NT2/D1 (cell line): Measurements from ENCODE around the gene TBKBP1.
A peak's percentile ranks its signal among the peaks of the same experiment; 100 is the strongest.

Experiments
- DNase-seq: peaks from one replicate; pipeline ENCODE4 v3.0.0-alpha.2; 2011; ENCODE audit warnings: low read depth, low spot score
- H3K27me3 ChIP-seq: 2 replicates; pipeline ENCODE4 v1.6.0; 2011; ENCODE audit warnings: mild to moderate bottlenecking; ENCODE audit not compliant: insufficient read length, insufficient read depth
- H3K36me3 ChIP-seq: 2 replicates; pipeline ENCODE4 v1.6.1; 2011; ENCODE audit warnings: mild to moderate bottlenecking, low read length, mixed read lengths; ENCODE audit not compliant: insufficient read depth, insufficient read length
- H3K4me1 ChIP-seq: 2 replicates; pipeline ENCODE4 v1.5.1; 2011; ENCODE audit not compliant: insufficient read depth, insufficient read length
- H3K4me3 ChIP-seq: 2 replicates; pipeline ENCODE4 v1.5.1; 2011; ENCODE audit warnings: low read depth; ENCODE audit not compliant: insufficient read length
- H3K9ac ChIP-seq: 2 replicates; pipeline ENCODE4 v1.6.0; 2011; ENCODE audit warnings: low read depth; ENCODE audit not compliant: insufficient read length
- H3K9me3 ChIP-seq: 2 replicates; pipeline ENCODE4 v1.5.1; 2011; ENCODE audit warnings: mild to moderate bottlenecking, low read length; ENCODE audit not compliant: insufficient read depth
- SUZ12 ChIP-seq: IDR thresholded peaks from 2 replicates; pipeline ENCODE4 v1.6.1; 2011; ENCODE audit not compliant: insufficient read length, insufficient read depth; ENCODE audit errors: extremely low read depth
- YY1 ChIP-seq: IDR thresholded peaks from 2 replicates; pipeline ENCODE4 v1.6.1; 2011; ENCODE audit not compliant: insufficient read length, insufficient read depth
- ZNF274 ChIP-seq: IDR thresholded peaks from 2 replicates; pipeline ENCODE4 v1.6.1; 2011; ENCODE audit warnings: mild to moderate bottlenecking, low read depth, low read length

Gene TBKBP1

DNA sequence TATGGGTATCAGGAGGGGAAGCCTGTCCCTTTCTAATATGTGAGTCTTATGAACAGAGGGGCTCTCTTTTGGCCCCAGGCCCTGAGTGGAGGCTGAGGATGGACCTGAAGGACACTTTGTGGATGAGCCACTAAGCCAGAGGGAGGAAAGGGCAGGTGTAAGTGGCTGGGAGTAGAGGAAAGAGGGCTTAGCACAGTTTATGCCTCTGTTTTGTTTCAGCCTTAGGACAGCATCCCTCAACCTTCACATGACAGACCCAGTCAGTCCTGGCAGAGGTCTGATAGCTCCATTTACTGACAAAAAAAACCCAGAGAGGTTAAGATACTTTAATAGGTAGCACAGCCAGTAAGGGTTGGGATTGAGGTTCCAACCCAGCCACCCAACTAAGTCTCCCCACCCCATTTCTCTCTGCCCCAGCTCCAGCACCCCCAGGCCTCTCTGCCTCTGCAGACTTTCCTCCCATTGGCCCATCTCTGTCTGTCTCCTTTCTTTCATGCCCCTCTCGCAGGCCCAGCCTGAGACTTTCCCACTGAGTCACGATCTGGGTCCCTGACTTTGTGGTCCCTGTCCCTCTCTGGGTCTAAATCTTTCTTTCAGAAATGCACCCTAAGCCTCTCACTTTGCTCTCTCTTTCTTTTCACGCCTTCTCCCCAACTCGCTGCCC is 34.4 kb downstream of the TBKBP1 start:
- Histone ChIP-seq H3K27me3 (peaks cover 34% of the 10 kb centered on the region), H3K9ac (no peak overlapping the region), H3K9me3 (no peaks in the 10 kb centered on the region), H3K36me3 (no peaks in the 10 kb centered on the region), H3K4me1 (peaks cover 17% of the 10 kb centered on the region), H3K4me3 (no peak overlapping the region)
- DNase-seq, result no peak
- TF ChIP-seq SUZ12 (no peak), YY1 (no peak)

DNA sequence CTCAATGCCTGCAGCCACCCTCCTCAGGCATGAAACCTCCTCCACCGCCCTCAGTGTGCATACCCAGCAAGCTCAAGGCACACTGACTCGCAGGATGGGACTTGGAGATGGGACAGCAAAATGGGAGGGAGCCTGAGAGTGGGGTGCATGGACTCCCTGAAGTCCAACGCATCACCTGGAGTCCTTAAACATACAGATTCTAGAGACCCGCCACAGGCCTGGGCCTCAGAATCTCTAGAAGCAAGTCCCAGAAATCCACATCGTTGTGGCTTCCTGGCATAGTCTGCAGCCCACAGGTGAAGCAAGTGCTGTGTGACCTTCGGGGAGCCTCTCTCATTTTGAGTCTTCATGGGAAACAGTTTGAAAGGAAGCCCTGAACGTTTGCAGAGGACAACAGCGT is 35.5 kb downstream of the TBKBP1 start:
- Histone ChIP-seq H3K9me3 (no peaks in the 10 kb centered on the region), H3K4me1 (peaks cover 15% of the 10 kb centered on the region), H3K36me3 (no peaks in the 10 kb centered on the region), H3K27me3 (peaks cover 43% of the 10 kb centered on the region), H3K9ac (no peak overlapping the region), H3K4me3 (no peak overlapping the region)
- TF ChIP-seq SUZ12 (no peak), YY1 (no peak), ZNF274 (no peak)
- DNase-seq, result no peak

DNA sequence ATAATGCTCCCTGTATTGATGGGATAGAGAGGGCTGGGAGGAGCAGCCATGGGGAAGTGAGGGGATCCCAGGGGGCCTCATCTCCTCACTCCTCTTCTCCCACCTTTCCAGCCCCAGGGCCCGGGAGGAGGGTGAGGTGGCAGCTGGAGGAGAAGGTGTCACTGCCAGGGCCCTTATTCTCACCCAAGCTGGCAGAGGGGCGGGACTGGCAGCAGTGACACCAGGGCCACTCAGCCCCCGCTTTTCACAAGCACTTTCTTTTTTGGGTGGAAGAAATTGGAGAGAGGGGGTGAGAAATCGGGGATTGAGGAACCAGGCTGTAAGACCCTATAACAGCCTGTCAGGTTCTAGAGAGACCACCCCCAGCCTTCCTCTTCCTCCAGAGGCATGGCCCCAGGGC is 36.7 kb downstream of the TBKBP1 start:
- no peaks in the 10 kb centered on the region for H3K36me3 ChIP-seq
- no peak overlapping the region for H3K9ac ChIP-seq
- no peak for TF ChIP-seq YY1
- no peak for TF ChIP-seq SUZ12
- TF ChIP-seq ZNF274, result no peak
- H3K9me3 ChIP-seq, result no peaks in the 10 kb centered on the region
- DNase-seq, result no peak
- H3K4me3 ChIP-seq, result no peak overlapping the region
- H3K27me3 ChIP-seq, result peaks cover 55% of the 10 kb centered on the region
- peaks cover 15% of the 10 kb centered on the region for H3K4me1 ChIP-seq

DNA sequence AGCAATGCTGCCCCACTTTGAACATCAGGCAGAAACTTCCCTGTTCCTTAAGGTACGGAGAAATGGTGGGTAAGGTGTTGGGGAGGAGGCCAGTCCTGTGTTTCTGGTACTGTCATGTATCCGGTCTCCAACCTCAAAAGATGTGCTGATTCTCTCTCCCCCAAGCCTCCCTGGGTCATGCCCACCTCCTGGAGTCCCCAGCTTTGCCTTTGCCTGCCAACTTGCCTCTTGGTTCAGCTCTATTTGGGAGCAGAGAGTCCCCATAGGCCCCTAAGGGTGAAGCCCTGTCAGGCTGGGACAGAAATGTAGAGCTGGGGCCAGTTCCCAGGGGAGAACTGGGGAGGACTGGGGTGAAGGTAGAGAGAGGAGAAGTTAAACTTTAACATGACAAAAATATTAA is 37.4 kb downstream of the TBKBP1 start:
- Histone ChIP-seq H3K4me1 (peaks cover 15% of the 10 kb centered on the region), H3K9me3 (no peaks in the 10 kb centered on the region), H3K4me3 (no peak overlapping the region), H3K27me3 (peaks cover 62% of the 10 kb centered on the region), H3K9ac (no peak overlapping the region), H3K36me3 (no peaks in the 10 kb centered on the region)
- no peak for TF ChIP-seq ZNF274
- no peak for TF ChIP-seq YY1
- TF ChIP-seq SUZ12, result no peak
- DNase-seq, result no peak

DNA sequence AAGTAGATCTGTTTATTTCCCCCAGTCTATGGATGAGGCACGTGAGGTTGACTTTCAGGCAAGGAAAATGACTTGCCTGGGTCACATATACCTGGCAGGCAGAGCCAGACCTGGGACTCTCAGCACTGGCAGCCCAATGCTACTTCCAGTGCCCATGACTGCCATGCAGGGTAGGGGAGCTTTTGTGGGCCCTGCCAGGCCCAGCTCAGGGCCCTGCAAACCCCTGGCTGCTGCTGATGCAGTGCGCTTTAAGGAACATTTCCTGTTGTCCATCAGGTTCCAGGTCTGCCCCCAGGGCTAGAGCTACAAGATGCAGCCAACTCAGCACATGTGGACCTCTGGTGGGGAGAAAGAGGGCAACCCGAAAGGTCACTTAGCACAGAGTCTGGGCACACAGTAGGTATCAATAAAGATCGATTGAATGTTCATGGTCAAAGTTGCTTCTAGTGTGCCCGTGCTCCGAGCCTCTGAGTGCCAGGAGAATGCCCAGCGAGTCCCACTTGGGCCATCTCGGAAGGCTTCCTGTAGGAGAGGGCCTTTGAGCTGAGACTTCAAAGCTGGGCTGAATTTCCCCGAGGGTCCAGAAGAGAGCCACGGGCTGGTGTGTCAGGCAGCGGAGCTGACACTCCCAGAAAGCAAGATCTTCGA is 38.6 kb downstream of the TBKBP1 start:
- no peak overlapping the region for H3K9ac ChIP-seq
- H3K27me3 ChIP-seq, result peaks cover 71% of the 10 kb centered on the region
- no peaks in the 10 kb centered on the region for H3K9me3 ChIP-seq
- no peaks in the 10 kb centered on the region for H3K36me3 ChIP-seq
- peak overlapping the region; percentile 29 for H3K4me3 ChIP-seq
- H3K4me1 ChIP-seq, result peaks cover 7% of the 10 kb centered on the region
- TF ChIP-seq YY1, result no peak
- no peak for TF ChIP-seq SUZ12
- no peak for TF ChIP-seq ZNF274
- no peak for DNase-seq

DNA sequence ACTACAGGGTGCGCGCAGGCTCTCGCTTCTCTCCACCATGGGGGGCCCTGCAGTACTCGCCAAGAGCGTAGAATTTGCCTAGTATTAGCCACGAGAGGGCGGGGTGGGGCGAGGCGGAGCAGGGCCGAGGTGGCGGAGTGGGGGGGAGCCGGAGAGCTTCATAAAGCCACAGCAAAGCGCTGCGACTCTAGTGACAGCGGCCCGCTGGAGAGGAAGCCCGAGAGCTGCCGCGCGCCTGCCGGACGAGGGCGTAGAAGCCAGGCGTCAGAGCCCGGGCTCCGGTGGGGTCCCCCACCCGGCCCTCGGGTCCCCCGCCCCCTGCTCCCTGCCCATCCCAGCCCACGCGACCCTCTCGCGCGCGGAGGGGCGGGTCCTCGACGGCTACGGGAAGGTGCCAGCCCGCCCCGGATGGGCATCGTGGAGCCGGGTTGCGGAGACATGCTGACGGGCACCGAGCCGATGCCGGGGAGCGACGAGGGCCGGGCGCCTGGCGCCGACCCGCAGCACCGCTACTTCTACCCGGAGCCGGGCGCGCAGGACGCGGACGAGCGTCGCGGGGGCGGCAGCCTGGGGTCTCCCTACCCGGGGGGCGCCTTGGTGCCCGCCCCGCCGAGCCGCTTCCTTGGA is 39.2 kb downstream of the TBKBP1 start, which contains the start of gene TBX21:
Gene TBX21, plus strand, starts transcription at position 190 of the 627 bp plus-strand sequence. Its CDS starts 219 bp downstream, at position 409.
- Histone ChIP-seq H3K36me3 (no peaks in the 10 kb centered on the region), H3K4me3 (peak within 1 kb of the TSS; percentile 59), H3K27me3 (peaks cover 71% of the 10 kb centered on the region), H3K4me1 (peaks cover 7% of the 10 kb centered on the region), H3K9me3 (no peaks in the 10 kb centered on the region), H3K9ac (peak within 1 kb of the TSS; percentile 74)
- TF ChIP-seq YY1 (no peak), ZNF274 (no peak), SUZ12 (no peak)
- no peak for DNase-seq

DNA sequence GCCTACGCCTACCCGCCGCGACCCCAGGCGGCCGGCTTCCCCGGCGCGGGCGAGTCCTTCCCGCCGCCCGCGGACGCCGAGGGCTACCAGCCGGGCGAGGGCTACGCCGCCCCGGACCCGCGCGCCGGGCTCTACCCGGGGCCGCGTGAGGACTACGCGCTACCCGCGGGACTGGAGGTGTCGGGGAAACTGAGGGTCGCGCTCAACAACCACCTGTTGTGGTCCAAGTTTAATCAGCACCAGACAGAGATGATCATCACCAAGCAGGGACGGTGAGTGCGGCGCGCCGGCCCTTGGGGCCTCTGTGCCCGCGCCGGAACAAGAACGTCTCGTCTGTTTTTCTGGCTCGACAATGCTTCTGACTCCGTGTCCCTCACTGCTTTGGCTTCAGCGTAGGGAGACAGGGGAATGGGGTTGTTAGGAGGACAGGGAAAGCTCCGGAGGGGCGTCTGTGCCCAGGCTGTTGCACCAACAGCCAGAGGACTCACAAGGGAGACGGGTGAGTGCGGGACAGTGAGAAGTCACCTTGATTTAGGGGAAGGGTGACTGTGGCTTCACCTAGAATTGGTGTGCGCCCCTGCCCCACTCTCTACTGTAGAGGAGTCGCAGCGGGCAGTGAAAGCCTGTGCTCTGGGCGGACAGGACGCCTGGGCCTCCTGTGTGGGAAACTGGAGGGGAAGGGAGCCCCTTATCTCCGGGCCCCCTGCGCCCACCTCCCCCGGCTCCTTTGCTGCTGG is 39.9 kb downstream of the TBKBP1 start:
- Histone ChIP-seq H3K9ac (peak overlapping the region; percentile 74), H3K27me3 (peaks cover 71% of the 10 kb centered on the region), H3K4me3 (peak overlapping the region; percentile 59), H3K4me1 (peaks cover 7% of the 10 kb centered on the region), H3K9me3 (no peaks in the 10 kb centered on the region), H3K36me3 (no peaks in the 10 kb centered on the region)
- TF ChIP-seq YY1 (no peak), SUZ12 (peak; percentile 66), ZNF274 (no peak)
- no peak for DNase-seq
